ENCODE data around the gene SYTL3. TPM values are rescaled to one million over a fixed set of nuclear protein-coding genes. Genes with fewer than 3 reads are reported as not detected.

The SYTL3 gene
- total RNA-seq, 4 donors from 2014 or later = 2.4 to 6.4 (median 2.9) TPM

DNA sequence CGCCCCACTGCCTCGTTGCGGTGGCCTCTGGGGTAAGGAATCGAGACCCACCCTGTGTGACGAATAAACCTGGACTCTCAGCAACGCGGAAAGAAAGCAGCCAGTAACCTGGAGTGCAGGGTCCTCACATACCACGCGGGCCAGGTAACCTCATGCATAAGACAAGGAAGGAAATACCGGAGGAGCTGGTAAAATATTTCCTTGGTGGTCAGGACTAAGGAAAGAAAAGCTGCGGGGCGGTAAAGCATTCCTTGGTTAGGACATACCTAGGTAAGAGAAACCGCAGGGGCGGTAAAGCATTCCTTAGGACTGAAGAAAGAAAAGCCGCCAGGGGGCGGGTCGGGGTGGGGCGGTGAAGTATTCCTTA is 80.7 kb downstream of the SYTL3 start:
- WGBS, 2 donors (ENCODE audit: low coverage in 1 of 2) = 94 to 100% methylated on average over 4 to 18 of the region's 18 CpGs
- Histone ChIP-seq H3K27ac (no peak overlapping the region), H3K9me3 (no peaks in the 10 kb centered on the region), H3K27me3 (no peaks in the 10 kb centered on the region), H3K4me3 (no peak overlapping the region), H3K36me3 (no peaks in the 10 kb centered on the region), H3K4me1 (no peaks in the 10 kb centered on the region)
- in situ Hi-C loops (cut with MboI; ENCODE audit: low pct_ligation_motif_present in 1 of 4, low pct_unique_long_range_greater_than_20kb in 1 of 4, low sequenced_read_pairs in 3 of 4) = no loop called here
- no peak for DNase-seq
- intact Hi-C loops (cut with DNase I; ENCODE audit: low total_unique reads) = no loop called here
- TF ChIP-seq POLR2AphosphoS5 (IDR thresholded peaks at IDR 0.05) (no peak), POLR2A (IDR thresholded peaks at IDR 0.05) (no peak), EP300 (IDR thresholded peaks at IDR 0.05; ENCODE audit: low read depth) (no peak)
- TF ChIP-seq, protein P1, sequence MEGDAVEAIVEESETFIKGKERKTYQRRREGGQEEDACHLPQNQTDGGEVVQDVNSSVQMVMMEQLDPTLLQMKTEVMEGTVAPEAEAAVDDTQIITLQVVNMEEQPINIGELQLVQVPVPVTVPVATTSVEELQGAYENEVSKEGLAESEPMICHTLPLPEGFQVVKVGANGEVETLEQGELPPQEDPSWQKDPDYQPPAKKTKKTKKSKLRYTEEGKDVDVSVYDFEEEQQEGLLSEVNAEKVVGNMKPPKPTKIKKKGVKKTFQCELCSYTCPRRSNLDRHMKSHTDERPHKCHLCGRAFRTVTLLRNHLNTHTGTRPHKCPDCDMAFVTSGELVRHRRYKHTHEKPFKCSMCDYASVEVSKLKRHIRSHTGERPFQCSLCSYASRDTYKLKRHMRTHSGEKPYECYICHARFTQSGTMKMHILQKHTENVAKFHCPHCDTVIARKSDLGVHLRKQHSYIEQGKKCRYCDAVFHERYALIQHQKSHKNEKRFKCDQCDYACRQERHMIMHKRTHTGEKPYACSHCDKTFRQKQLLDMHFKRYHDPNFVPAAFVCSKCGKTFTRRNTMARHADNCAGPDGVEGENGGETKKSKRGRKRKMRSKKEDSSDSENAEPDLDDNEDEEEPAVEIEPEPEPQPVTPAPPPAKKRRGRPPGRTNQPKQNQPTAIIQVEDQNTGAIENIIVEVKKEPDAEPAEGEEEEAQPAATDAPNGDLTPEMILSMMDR (IDR thresholded peaks at IDR 0.05) = no peak

DNA sequence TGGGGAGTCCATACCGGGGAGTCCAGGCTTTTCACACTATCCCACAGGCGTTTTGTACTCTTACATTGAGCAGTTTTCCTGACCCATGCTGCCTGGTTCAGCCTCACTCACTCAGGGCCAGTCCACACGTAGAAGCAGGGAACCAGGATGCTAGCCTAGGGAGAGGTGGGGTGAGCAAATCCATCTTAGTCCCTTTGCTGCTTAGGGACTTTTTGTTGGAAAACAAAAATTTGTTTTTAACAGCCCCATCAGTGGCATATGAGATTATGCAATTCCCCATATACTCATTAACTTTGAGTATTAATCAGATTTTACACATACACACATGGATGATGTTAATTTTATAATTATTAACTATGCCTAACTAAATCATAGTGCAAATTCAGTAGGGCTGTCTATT is 85.2 kb downstream of the SYTL3 start:
- H3K9me3 ChIP-seq = no peaks in the 10 kb centered on the region
- no peaks in the 10 kb centered on the region for H3K4me1 ChIP-seq
- in situ Hi-C loops (cut with MboI; ENCODE audit: low pct_ligation_motif_present in 1 of 4, low pct_unique_long_range_greater_than_20kb in 1 of 4, low sequenced_read_pairs in 3 of 4) (no loop called here), intact Hi-C loops (cut with DNase I; ENCODE audit: low total_unique reads) (no loop called here)
- DNase-seq = no peak
- 88 to 100% methylated on average over 2 to 3 of the region's 3 CpGs for WGBS, 2 donors (ENCODE audit: low coverage in 1 of 2)
- no peak overlapping the region for H3K27ac ChIP-seq
- H3K27me3 ChIP-seq = no peaks in the 10 kb centered on the region
- no peaks in the 10 kb centered on the region for H3K36me3 ChIP-seq
- TF ChIP-seq EP300 (IDR thresholded peaks at IDR 0.05; ENCODE audit: low read depth) (no peak), POLR2A (IDR thresholded peaks at IDR 0.05) (no peak), POLR2AphosphoS5 (IDR thresholded peaks at IDR 0.05) (no peak)
- TF ChIP-seq, protein P1 (IDR thresholded peaks at IDR 0.05) = no peak
- no peak overlapping the region for H3K4me3 ChIP-seq

DNA sequence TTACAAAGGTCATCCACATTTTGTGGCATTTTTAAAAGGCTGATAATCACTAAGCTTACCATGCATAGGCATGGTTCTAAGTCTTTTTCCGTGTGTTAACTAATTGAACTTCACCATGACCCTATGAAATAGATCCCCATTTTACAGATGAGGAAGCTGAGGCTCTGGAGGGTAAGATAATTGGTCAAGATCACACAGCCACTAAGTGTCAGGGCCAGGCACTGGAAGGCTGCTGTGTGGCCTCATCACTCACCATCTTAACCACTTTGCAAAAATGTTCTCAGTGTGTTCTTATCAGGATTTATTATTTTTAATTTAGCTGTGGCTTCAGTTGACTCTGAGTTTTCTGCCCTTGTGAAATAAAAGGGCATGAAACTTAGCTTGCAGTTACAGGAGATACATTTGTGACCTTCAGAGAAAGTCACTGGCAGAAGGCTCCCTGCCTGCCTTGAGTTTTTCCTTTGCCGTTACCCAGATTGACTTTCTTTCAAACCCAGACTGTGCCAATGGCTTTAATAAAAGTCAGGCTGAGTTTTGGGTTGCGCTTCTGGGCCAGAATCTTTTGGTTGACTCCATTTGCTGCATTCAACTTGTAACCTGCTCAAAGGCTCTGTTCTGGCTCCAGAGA is 87.3 kb downstream of the SYTL3 start:
- Histone ChIP-seq H3K36me3 (no peaks in the 10 kb centered on the region), H3K4me1 (no peaks in the 10 kb centered on the region), H3K9me3 (no peaks in the 10 kb centered on the region), H3K27me3 (no peaks in the 10 kb centered on the region), H3K4me3 (no peak overlapping the region), H3K27ac (peak overlapping the region in 1 of 4 donors; percentile 3)
- TF ChIP-seq, protein P1 (IDR thresholded peaks at IDR 0.05) = no peak
- TF ChIP-seq POLR2A (IDR thresholded peaks at IDR 0.05) (no peak), EP300 (IDR thresholded peaks at IDR 0.05; ENCODE audit: low read depth) (no peak), POLR2AphosphoS5 (IDR thresholded peaks at IDR 0.05) (no peak)
- intact Hi-C loops (cut with DNase I; ENCODE audit: low total_unique reads) (no loop called here), in situ Hi-C loops (cut with MboI; ENCODE audit: low pct_ligation_motif_present in 1 of 4, low pct_unique_long_range_greater_than_20kb in 1 of 4, low sequenced_read_pairs in 3 of 4) (no loop called here)
- 92 to 95% methylated on average over 2 to 3 of the region's 3 CpGs for WGBS, 2 donors (ENCODE audit: low coverage in 1 of 2)
- DNase-seq = no peak

DNA sequence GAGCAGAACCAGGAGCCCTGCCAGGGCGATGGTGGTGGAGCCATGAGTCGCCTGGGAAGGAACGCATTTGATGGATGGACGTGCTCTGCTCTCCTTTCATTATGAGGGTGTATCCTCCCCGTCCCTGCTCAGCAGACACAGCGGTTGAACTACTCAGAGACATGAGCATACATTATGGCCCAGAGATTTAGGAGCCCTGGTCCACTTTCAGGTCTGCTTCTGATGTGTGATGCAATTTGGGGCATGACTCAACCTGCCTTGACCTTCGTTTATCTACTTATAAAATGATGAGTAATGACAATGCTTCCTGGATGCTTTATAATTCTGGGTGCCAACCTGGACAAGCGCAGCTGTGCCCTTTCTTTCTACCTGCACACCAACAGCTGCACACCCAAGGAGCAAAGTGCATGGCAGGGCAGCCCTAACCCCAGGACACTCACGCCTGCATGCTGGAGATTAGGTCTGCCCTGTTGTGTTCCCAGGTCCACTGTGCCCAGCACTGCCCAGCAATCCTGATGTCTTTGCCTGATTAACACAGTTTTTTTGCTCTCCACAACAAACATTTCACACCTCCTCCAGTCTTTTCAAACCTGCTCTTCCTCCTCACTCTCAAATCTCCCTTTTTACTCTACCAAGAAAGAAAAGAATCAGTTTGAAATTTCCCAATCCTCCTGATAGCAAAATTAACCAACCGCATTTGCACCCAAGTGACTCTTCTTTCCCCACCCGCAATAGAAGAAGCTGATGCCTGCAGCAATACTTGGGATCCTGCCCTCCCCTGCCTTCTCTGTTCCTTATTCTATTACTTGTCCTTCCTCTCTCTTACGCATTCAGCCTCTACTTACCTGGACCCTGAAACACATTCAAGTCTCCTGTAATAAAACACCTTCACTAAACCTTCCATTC is 88.1 kb downstream of the SYTL3 start:
- DNase-seq = peak; percentile 55
- Histone ChIP-seq H3K9me3 (no peaks in the 10 kb centered on the region), H3K4me3 (no peak overlapping the region), H3K27ac (peak overlapping the region in 3 of 4 donors; percentile 0 to 26 (median 3)), H3K27me3 (no peaks in the 10 kb centered on the region), H3K4me1 (no peaks in the 10 kb centered on the region), H3K36me3 (no peaks in the 10 kb centered on the region)
- TF ChIP-seq, protein P1 (IDR thresholded peaks at IDR 0.05) = no peak
- TF ChIP-seq EP300 (IDR thresholded peaks at IDR 0.05; ENCODE audit: low read depth) = no peak
- no peak for TF ChIP-seq POLR2A (IDR thresholded peaks at IDR 0.05)
- TF ChIP-seq POLR2AphosphoS5 (IDR thresholded peaks at IDR 0.05) = no peak
- intact Hi-C loops (cut with DNase I; ENCODE audit: low total_unique reads) (no loop called here), in situ Hi-C loops (cut with MboI; ENCODE audit: low pct_ligation_motif_present in 1 of 4, low pct_unique_long_range_greater_than_20kb in 1 of 4, low sequenced_read_pairs in 3 of 4) (no loop called here)
- WGBS, 2 donors (ENCODE audit: low coverage in 1 of 2) = 84 to 90% methylated on average over 3 to 12 of the region's 12 CpGs
